GM18502 (cell line): ENCODE measurements around the gene KRTAP10-8.
"Not testable (repeated sequence)": the region's sequence is repeated elsewhere in the genome, so short reads cannot be mapped to it uniquely, and the experiment has no call there.

Experiments used
- ATAC-seq: cut with Tn5 transposase; IDR thresholded peaks from one replicate; pipeline ENCODE4 v1.9.1; 2021; ENCODE audit warnings: mild to moderate bottlenecking; ENCODE audit not compliant: unreplicated experiment, poor library complexity

The KRTAP10-8 gene

GRCh38 chr21:44658541-44658910 lies 46.6 kb downstream of the KRTAP10-8 start:
- no peak for ATAC-seq

DNA sequence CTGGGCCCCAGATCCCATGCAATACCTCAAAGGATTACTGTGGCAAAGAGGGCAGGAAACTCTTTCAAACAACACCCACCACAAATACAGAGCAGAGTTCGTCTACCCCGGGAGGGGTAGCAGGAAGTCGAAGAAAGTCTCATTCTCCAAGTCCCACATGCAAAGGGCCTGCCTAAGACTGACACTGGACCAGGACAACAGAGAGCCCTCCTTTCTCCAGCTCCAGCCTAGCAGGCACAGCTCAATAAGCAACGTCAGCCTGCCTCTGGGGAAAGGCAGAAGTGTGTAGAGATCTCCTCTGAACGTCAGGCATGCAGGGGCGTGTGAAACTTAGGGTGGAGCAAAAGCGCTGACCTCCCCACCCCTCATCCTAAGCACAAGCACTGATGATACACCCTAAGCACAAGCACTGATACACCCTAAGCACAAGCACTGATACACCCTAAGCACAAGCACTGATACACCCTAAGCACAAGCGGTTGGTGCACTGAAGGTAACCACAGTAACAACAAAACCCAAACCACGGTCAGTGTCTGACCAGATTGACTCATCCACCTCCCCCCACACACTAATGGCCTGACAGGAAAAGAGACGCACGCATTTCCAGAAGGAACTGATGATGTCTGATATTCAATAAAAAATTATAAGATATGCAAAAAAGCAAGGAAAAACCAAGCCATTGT lies 47.2 kb downstream of the KRTAP10-8 start:
- ATAC-seq = no peak

- ATAC-seq = not testable (repeated sequence)
Measured at GRCh38 chr21:44661567-44661966, 49.7 kb downstream of the KRTAP10-8 start.
